GM12872 (cell line): Measurements from ENCODE around the gene CENATAC.

Source experiments
- TF ChIP-seq, protein P1 (sequence below): IDR thresholded peaks from 3 replicates; pipeline ENCODE4 v1.5.1; 2011; ENCODE audit warnings: low read depth, mild to moderate bottlenecking, low read length, moderate library complexity; ENCODE audit not compliant: insufficient read depth

The CENATAC gene

DNA sequence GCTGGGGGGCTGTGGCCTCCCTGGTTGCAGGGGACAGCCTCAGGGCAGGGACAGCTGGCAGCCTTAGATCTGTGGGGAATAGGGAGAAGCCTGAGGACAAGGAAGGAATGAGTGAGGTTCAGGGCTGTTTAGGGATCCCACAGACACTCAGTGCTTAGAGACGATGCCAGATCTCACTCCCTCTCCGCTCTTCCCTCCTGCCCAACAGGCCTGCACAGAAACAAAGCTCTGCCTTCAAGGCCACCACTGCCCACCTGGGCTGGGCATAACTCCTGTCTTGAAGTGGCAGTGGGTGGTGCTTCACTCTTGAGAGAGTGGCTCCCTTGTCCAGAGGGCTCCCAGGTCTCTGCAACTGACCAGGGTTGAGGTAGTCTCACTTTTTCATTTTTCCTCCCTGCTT, 13.1 kb upstream of the CENATAC start:
- TF ChIP-seq, protein P1, sequence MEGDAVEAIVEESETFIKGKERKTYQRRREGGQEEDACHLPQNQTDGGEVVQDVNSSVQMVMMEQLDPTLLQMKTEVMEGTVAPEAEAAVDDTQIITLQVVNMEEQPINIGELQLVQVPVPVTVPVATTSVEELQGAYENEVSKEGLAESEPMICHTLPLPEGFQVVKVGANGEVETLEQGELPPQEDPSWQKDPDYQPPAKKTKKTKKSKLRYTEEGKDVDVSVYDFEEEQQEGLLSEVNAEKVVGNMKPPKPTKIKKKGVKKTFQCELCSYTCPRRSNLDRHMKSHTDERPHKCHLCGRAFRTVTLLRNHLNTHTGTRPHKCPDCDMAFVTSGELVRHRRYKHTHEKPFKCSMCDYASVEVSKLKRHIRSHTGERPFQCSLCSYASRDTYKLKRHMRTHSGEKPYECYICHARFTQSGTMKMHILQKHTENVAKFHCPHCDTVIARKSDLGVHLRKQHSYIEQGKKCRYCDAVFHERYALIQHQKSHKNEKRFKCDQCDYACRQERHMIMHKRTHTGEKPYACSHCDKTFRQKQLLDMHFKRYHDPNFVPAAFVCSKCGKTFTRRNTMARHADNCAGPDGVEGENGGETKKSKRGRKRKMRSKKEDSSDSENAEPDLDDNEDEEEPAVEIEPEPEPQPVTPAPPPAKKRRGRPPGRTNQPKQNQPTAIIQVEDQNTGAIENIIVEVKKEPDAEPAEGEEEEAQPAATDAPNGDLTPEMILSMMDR = no peak

DNA sequence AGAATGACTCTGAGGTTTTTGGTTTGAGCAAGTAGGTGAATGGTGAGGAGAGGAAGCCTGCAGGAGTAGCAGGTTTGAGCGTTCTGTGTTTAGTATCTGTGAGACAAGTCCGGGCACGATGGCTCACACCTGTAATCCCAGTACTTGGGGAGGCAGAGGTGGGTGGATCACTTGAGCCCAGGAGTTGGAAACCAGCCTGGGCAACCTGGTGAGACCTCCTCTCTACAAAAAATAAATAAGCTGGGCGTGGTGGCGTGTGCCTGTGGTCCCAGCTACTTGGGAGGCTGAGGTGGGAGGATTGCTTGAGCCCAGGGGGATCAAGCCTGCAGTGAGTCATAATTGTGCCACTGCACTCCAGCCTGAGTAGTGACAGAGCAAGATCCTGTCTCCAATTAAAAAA, 9.7 kb upstream of the CENATAC start:
- TF ChIP-seq, protein P1 = no peak

DNA sequence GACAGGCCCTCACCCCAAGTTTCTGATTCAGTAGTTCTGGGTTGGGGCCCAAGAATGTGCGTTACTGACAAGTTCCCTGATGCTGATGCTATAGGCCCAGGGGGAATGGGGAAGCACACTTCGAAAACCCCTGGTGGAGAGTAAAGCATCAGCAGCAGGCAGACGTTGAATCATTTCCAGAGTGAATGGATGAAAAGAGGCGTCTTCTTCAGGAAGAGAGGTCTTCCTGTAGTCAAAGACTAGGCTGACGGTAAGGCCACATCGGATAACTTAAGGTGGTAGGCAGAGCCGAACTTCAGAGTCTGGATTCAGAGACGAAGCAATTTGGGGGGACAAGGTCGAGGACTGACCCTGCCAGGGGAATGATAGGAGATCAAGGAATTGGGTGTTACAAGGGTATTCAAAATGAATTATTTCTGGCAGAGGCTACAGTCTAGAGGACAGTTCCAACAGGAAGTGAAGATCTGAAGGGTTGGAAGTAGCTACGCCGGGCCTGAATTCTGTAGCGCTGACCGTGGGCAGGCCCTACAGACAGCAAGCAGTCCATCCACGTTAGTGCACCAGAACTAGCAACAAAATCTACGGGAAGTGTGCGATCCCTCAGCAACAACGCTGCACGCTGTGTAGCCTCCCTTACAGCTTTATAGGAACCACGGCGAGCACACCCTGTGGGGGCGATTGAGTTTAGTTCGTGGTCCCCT, 862 bp upstream of the CENATAC start:
- TF ChIP-seq, protein P1 = peak; percentile 53; the same call in 2 of the 3 replicates

DNA sequence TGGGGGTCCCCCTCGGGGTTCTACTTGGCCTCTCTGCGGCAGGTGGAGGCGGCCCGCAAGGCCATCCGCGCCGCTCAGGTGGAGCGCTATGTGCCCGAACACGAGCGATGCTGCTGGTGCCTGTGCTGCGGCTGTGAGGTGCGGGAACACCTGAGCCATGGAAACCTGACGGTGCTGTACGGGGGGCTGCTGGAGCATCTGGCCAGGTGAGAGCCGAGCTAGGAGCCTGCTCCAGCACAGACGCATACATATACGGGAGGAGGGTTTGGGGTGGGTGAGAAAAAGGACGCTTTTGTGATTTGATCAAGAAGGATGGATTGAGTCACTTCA, 415 bp downstream of the CENATAC start:
- TF ChIP-seq, protein P1 = no peak

DNA sequence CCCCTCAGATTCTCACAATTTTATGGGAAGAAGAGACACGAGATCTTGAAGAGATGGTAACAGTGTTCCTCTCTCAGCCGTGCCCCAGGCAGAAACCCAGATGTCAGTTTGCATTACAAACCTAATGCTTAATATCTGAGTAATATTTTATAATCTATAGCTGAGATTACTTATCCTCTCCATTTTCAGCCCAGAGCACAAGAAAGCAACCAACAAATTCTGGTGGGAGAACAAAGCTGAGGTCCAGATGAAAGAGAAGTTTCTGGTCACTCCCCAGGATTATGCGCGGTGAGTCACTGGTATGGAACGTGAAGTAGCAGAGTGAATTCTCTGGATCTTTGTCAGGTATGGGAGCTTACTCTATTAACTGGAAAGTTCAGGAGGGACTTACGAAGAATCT, 884 bp downstream of the CENATAC start:
- TF ChIP-seq, protein P1 = no peak

DNA sequence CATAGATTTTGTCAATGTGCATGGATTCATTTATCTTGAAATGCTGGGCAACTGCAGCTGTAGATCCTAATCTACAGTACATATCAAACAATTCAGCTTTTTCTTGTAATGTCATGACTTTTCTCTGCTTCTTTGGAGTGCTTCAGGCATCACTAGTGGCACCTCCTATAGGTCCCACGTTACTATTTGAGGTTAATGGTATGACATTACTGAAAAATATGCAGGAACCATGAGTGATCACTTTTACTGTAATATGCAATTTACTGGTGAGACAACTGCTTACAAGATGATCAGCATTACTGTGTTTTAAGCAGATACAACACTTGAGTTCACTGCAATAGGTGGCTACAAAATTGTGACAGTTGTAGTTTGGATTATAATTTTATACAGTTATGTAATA, 3.0 kb downstream of the CENATAC start:
- TF ChIP-seq, protein P1 = no peak

DNA sequence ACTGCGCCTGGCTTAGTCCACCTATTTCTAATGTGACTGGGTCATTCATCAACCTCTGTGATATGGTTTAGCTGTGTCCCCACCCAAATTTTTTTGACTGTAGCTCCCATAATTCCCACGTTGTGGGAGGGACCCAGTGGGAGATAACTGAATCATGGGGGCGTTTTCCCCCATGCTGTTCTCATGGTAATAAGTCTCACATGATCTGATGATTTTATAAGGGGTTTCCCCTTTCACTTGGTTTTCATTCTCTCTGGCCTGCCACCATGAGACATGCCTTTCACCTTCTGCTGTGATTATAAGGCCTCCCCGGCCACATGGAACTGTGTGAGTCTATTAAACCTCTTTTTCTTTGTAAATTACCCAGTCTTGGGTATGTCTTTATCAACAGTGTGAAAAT, 8.7 kb downstream of the CENATAC start:
- TF ChIP-seq, protein P1 = no peak
